Renal cortical epithelial cell (primary cell): Measurements from ENCODE around the gene ZNF737. TPM values are rescaled to one million over a fixed set of nuclear protein-coding genes. Genes with fewer than 3 reads are reported as not detected.
"Not testable (repeated sequence)": the region's sequence is repeated elsewhere in the genome, so short reads cannot be mapped to it uniquely, and the experiment has no call there.

ENCODE experiments used
- DNase-seq: peaks from one replicate; pipeline ENCODE4 v3.0.0-alpha.2; 2011; ENCODE audit warnings: low read depth
- total RNA-seq: library from RNA; depleted of rRNA; stranded (reverse); fragments of >200 nt; gene quantifications from 2 replicates; pipeline ENCODE4 v1.2.3, GENCODE V29; 2014

ZNF737 gene
- total RNA-seq: 16.7 and 35.5 TPM in 2 replicates

DNA sequence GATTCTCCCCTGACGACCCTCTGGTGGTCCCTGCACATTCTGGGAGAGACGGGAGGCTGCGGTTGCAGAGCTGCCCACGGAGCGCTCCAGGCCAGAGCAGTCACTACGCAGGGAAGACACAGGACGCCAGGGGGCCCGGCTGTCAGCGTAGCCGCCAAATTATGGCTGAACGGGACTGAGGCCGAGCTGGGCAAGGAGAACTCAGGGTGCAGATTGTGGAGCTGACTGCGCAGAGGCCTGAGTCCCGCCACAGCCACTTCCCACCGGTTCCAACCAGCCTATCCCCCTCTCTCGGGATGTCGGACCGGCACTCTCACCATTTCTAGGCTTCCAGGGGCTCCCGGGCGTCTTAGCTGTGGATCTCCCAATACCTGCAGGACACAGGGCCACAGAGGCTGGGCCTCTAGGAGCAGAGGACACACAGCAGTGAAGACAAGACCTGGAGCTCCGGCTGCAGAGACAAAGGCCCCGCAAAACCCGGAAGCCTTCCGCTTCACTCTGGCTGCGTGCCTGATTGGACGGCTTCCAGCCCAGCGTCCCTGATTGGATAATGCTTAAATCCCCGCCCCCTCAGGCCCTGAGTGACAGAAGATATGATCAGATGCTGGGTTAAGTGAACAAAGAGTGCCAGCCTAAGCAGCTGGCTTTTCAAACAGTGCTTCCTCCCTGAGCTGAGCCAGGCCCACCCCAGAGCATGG, at the start of gene ZNF737:
Gene ZNF737, minus strand, starts transcription at position 461 of the 698 bp plus-strand sequence. Its CDS starts 141 bp downstream, at position 320.
- DNase-seq: peak; percentile 90

DNA sequence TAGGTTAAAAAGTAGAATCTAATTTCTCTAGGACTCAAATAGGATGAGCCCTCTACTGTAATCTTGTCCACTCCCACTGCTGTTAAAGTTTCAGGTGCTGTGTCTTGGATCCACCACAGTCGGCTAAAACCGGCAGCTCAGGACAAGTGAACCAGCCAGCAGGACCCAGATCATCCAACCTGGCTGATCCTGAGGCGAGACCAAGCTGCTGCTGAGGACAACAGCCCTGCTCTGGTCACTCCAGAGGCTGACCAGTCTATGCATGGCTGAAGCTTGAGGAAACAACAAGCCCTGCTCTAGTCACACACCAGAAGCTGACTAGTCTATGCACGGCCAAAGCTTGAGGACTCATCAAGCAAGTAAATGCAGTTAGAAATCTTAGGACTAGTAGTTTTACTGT, 49.4 kb upstream of the ZNF737 start:
- DNase-seq: not testable (repeated sequence)

DNA sequence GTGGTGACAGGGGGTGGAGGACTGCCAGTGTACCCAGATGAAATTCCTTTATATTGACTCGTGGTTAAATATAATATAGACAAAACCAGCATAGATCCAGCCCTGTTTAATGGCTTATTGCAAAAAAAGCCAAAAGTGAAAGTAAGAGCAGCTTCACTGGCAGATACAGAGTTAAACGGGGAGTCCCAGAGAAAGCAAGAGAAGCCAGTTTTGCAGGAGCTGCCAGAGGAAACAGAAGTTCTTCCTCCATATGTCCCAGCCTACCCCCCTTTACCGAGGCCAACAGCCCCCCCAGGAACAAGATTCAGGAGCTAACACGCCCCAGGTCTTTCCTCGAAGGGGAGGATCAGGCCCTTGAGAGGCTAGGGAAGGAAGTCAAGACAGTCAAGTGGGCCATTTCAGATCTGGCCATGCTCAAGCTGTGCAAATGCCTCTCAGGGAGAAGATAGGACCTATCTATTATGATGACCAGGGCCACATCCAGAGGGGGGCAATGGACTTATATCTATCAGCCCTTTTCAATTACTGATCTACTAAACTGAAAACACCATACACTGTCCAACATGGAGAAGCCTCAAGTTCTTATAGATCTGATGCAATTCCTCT, 47.2 kb upstream of the ZNF737 start:
- no peak for DNase-seq

DNA sequence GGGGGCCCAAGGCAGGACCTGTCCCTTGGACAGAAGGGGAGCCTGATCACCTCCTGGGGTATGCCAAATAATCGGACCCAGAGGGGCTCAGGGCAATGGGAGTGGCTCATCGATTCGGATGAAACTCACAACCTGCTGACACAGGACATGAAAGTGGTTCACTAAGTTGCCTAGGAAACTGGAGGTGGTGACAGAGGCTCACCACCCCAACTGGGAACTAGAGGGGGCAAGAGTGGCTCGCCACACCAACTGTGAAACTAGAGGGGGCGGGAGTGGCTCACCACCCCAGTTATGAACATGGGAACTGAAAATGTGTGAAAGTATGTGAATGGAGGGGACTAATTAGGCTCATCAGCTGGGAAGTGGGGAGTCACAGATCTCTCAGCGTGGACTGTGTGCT, 46.3 kb upstream of the ZNF737 start:
- DNase-seq: no peak

DNA sequence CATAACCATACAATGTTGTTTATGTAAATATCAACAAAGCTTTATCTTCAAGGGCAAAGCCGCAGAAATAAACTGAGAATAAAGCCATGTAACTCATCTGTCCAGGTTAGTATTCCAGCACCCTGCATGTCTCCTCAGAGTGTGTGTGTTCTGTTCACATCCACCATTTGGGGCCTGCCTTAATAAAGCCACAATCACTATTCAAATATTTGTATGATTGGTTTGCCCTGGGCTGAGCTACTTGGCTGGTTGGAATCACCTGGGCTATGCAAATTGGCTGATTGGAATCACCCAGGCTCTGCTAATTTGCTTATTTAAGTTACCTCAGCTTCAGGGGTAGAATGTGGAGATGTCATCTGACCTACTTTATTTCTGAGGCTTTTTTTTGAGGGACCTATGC, 42.4 kb upstream of the ZNF737 start:
- DNase-seq: no peak

DNA sequence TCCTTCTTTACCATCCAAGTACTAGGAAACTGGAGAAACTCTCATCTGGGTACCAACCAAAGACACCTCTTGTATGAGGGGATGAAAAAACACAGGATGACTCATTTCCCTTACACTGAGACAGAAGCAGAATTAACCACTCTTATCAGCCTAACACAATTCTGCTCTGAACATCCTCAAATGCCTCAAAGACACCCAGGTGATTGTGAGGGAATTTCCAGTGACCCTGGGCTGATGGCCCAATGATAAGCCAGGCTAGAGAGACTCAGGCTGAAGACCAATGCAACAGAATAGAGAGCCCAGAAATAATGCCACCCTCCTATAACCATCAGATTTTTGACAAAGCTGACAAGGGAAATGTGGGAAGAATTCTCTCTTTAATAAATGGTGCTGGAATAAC, 7.0 kb downstream of the ZNF737 start:
- no peak for DNase-seq

DNA sequence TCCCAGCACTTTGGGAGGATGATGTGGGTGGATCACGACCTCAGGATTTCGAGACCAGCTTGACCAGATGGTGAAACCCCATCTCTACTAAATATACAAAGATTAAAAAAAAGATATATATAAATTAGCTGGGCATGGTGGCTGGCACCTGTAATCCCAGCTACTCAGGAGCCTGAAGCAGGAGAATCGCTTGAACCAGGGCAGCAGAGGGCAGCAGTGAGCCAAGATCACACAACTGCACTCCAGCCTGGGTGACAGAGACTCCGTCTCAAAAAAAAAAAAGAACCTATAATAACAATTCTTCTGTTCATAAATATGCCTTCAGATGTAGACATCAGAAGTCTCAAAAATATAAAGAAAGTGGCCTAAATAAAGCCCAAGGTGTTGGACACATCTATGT, 7.6 kb downstream of the ZNF737 start:
- no peak for DNase-seq

DNA sequence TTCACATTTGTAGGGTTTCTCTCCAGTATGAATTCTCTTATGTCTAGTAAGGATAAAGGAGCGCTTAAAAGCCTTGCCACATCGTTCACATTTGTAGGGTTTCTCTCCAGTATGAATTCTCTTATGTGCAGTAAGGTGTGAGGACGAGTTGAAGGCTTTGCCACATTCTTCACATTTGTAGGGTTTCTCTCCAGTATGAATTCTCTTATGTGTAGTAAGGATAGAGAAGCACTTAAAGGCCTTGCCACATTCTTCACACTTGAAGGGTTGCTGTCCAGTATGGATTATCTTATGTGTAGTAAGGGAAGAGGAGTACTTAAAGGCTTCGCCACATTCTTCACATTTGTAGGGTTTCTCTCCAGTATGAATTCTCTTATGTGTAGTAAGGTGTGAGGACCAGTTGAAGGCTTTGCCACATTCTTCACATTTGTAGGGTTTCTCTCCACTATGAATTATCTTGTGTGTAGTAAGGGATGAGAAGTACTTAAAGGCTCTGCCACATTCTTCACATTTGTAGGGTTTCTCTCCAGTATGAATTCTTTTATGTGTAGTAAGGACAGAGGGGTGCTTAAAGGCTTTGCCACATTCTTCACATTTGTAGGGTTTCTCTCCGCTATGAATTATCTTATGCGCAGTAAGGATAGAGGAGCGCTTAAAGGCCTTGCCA, 20.8 kb downstream of the ZNF737 start:
- not testable (repeated sequence) for DNase-seq

DNA sequence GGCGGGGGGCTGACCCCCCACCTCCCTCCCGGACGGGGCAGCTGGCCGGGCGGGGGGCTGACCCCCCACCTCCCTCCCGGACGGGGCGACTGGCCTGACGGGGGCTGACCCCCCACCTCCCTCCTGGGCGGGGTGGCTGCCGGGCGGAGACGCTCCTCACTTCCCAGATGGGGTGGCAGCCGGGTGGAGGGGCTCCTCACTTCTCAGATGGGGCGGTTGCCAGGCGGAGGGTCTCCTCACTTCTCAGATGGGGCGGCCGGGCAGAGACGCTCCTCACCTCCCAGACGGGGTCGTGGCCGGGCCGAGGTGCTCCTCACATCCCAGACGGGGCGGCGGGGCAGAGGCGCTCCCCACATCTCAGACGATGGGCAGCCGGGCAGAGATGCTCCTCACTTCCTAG, 35.3 kb downstream of the ZNF737 start:
- DNase-seq: not testable (repeated sequence)

DNA sequence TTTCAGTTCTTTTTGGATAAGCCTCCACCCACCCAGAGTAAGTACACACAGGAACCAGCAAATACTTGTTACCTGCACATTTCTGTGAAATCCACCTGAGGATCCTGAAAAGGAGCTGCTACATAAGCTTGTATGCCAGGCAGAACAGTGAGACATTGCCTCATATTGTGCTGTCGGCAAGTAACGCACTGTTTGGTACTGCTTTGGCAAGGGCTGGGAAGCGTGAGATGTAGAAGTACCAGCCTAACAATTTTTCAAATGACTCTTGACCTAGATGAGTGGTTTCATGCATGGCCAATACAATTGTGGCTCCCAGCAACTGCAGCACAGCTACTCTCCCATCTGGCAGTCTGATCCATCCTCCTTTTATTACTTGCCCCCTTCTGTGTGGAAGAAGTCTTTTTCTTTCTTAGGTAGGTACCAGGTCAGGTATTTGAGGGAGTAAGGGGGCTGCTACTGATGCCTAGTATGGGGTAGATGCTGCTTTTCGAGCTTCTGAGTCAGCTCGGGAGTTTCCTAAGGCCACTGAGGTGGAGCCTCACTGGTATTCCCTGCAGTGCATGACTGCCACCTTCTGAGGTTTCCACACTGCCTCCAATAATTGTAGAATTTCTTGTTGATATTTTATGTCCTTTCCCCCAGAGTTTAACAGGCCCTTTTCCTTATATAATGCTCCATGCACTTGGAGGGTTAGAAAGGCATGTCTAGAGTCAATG, 52.2 kb downstream of the ZNF737 start:
- no peak for DNase-seq

DNA sequence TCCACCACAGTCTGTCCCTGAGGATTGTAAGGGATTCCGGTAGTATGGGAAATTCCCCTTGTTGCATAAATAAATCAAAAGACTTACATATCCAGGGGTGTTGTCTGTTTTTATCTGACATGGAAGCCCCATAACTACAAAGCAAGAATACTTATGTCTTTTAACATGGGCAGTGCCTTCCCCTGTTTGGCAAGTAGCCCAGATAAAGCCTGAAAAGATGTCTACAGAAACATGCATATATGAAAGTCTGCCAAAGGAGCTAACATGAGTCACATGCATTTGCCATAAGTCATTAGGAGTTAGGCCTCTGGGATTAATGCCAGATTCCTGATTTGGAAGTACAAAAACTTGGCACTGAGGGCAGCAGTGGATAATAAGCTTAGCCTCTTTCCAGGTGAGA, 62.1 kb downstream of the ZNF737 start:
- peak; percentile 21 for DNase-seq

Other genes with a start within 250 kb of the ZNF737 start
- 21.4 and 22.5 TPM in 2 replicates for gene ZNF626, start 95.8 kb upstream of the ZNF737 start, total RNA-seq
- 2.8 and 5.2 TPM in 2 replicates for gene ZNF66, start 210.5 kb upstream of the ZNF737 start, total RNA-seq